Heart left ventricle (tissue), 13 donors: ENCODE measurements around the gene DOK5.

Experiments used
- POLR2A ChIP-seq, 2 donors: fragments of 450-650 bp; IDR thresholded peaks; one replicate each; pipeline ENCODE4 v1.6.1; 2017; ENCODE audit warnings: antibody characterized with exemption in 2 of 2, mild to moderate bottlenecking in 2 of 2, moderate library complexity in 2 of 2
- TF ChIP-seq, protein P1 (sequence below), 12 donors: fragments of 200-600 bp; sonication (generic) in 4 of 12; IDR thresholded peaks; one replicate each; pipeline versions ENCODE4 v1.5.0 to v1.8.0; 2018 to 2022; ENCODE audit warnings: antibody characterized with exemption in 12 of 12, mild to moderate bottlenecking in 5 of 12
- donor health status: ischemic (EF 13 %, LVEDD 7.1; RV severe dilation, severe dysfunction).
- donor health status: DM: no; HTN: yes; CAD: no.
- donor health status: DM: no; HTN: no; CAD: no.
- donor health status: ischemic (EF 25% LVEDD 6.9; RV normal size, moderate dysfunction).
- donor health status: ischemic (EF 25% LVEDD 5.7; RV mildly dilated, moderate dysfunction).
- donor health status: ischemic (EF 35%, LVEDD 5.7; RV mildly dilated, moderate dysfunction).
- donor health status: nonischemic (EF 11% LVEDD 7.7; RV severe dilation, severe dysfunction).
- donor health status: DM: yes; HTN: yes; CAD: no.
- donor health status: PGD.
- donor health status: ischemic (EF 29% LVEDD 5.4; RV normal size, mild dysfunction).
- donor health status: nonischemic (EF 23%, LVEDD 6.1; RV moderate dilation, normal function).

DNA sequence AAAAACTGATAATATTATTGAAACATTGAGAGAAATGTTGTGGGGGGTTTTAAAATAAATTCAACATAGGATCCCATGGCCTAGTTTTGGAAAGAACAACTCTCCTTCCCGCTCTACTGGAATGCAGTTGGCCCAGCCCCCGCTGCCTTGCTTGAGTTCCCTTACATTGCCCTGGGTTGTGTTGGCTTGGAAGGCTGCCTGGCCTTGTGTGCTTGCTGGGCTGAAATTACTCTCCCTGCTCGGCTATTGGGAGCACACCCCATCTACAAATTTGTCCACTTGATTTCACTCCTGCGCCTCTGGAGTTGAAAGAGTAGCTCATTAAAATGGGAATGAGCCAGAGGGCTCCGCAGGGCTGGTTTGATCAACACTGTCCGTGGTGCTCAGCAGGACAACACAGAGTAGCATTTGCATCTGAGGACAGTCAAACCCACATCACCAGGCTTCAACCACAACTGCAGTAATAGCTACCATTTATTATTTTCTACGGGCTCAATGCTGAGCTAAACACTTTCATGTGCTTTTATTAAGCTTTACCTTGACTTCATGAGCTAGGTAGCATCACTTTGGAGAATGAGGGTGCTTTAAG is 35.2 kb downstream of the DOK5 start:
- TF ChIP-seq, protein P1, sequence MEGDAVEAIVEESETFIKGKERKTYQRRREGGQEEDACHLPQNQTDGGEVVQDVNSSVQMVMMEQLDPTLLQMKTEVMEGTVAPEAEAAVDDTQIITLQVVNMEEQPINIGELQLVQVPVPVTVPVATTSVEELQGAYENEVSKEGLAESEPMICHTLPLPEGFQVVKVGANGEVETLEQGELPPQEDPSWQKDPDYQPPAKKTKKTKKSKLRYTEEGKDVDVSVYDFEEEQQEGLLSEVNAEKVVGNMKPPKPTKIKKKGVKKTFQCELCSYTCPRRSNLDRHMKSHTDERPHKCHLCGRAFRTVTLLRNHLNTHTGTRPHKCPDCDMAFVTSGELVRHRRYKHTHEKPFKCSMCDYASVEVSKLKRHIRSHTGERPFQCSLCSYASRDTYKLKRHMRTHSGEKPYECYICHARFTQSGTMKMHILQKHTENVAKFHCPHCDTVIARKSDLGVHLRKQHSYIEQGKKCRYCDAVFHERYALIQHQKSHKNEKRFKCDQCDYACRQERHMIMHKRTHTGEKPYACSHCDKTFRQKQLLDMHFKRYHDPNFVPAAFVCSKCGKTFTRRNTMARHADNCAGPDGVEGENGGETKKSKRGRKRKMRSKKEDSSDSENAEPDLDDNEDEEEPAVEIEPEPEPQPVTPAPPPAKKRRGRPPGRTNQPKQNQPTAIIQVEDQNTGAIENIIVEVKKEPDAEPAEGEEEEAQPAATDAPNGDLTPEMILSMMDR (IDR thresholded peaks at IDR 0.05): no peak
- TF ChIP-seq POLR2A (IDR thresholded peaks at IDR 0.05): no peak
